HG03108 (cell line): ENCODE results near the gene CMTM6.
"Not testable (repeated sequence)": the region's sequence is repeated elsewhere in the genome, so short reads cannot be mapped to it uniquely, and the experiment has no call there.

Experiments
- ATAC-seq: cut with Tn5 transposase; IDR thresholded peaks from one replicate; pipeline ENCODE4 v1.9.1; 2021; ENCODE audit warnings: moderate library complexity; ENCODE audit not compliant: unreplicated experiment

Gene CMTM6

GRCh38 chr3:32502118-32502945 is at the start of gene CMTM6:
Gene CMTM6 (minus strand): TSS chr3:32502852. CDS start chr3:32502745, 107 bp downstream.
- ATAC-seq: peak; percentile 69

GRCh38 chr3:32552013-32552412 is 49.4 kb upstream of the CMTM6 start:
- ATAC-seq: no peak

GRCh38 chr3:32551496-32551895 is 48.8 kb upstream of the CMTM6 start:
- ATAC-seq: no peak

- peak; percentile 50 for ATAC-seq
These were observed 48.4 kb upstream of the CMTM6 start for GRCh38 chr3:32551087-32551486.

GRCh38 chr3:32545305-32545704 is 42.7 kb upstream of the CMTM6 start:
- no peak for ATAC-seq

- ATAC-seq: no peak
These were observed 42.2 kb upstream of the CMTM6 start for GRCh38 chr3:32544894-32545293.

- ATAC-seq: no peak
These were observed 40.2 kb upstream of the CMTM6 start for GRCh38 chr3:32542807-32543206.

GRCh38 chr3:32540899-32541298 is 38.2 kb upstream of the CMTM6 start:
- no peak for ATAC-seq

GRCh38 chr3:32532434-32532833 is 29.8 kb upstream of the CMTM6 start:
- no peak for ATAC-seq

- ATAC-seq: no peak
These were observed 28.5 kb upstream of the CMTM6 start for GRCh38 chr3:32531010-32531647.

- ATAC-seq: no peak
These were observed 23.1 kb upstream of the CMTM6 start for GRCh38 chr3:32525720-32526119.

- no peak for ATAC-seq
These were observed 20.0 kb upstream of the CMTM6 start for GRCh38 chr3:32522682-32523081.

- ATAC-seq: not testable (repeated sequence)
These were observed 16.3 kb upstream of the CMTM6 start for GRCh38 chr3:32518921-32519320.

GRCh38 chr3:32516751-32517150 is 14.1 kb upstream of the CMTM6 start:
- ATAC-seq: not testable (repeated sequence)

- ATAC-seq: no peak
These were observed 8.4 kb upstream of the CMTM6 start for GRCh38 chr3:32511005-32511404.

GRCh38 chr3:32510075-32510724 is 7.5 kb upstream of the CMTM6 start:
- ATAC-seq: peak; percentile 86

- no peak for ATAC-seq
These were observed 6.1 kb upstream of the CMTM6 start for GRCh38 chr3:32508711-32509110.

- ATAC-seq: no peak
These were observed 3.8 kb upstream of the CMTM6 start for GRCh38 chr3:32506466-32506865.

- ATAC-seq: no peak
These were observed 264 bp upstream of the CMTM6 start for GRCh38 chr3:32502946-32503286.

- no peak for ATAC-seq
These were observed 902 bp downstream of the CMTM6 start for GRCh38 chr3:32501783-32502117.

GRCh38 chr3:32500880-32501782 is 1.5 kb downstream of the CMTM6 start:
- no peak for ATAC-seq
